Endothelial cell of umbilical vein (primary cell): ENCODE data around the gene TEX47. TPM values are rescaled to one million over a fixed set of nuclear protein-coding genes. Genes with fewer than 3 reads are reported as not detected.

Experiments used
- BruUV-seq: library from RNA; stranded (reverse); fragments of 400-500 nt; replicated peaks from 2 replicates; lab custom pipeline; 2021; lab: Mats Ljungman, UMichigan
- CTCF ChIA-PET: fragments of 300-600, 350-600 bp; sonication (Branson Sonifier 250); formaldehyde crosslinking; loops from one replicate; lab custom pipeline; 2021; ENCODE audit warnings: antibody characterized with exemption, inconsistent platforms; lab: Charles Lee
- POLR2A ChIA-PET: fragments of 300-600, 350-600 bp; sonication (Branson Sonifier 250); formaldehyde crosslinking; loops from one replicate; lab custom pipeline; 2021; ENCODE audit warnings: antibody characterized with exemption, inconsistent platforms; lab: Charles Lee
- DNase-seq: peaks from one replicate; pipeline ENCODE4 v3.0.0-alpha.2; 2011; ENCODE audit warnings: low read depth, low spot score
- FAIRE-seq: peaks from 2 replicates; lab custom pipeline; 2011; peaks lifted over from hg19 to GRCh38; lab: Jason Lieb, UNC
- H2AFZ ChIP-seq: 2 replicates; pipeline ENCODE4 v1.6.0; 2012; ENCODE audit warnings: low read depth, low read length, control low read depth, inconsistent platforms
- H3K27ac ChIP-seq: 2 replicates; pipeline ENCODE4 v1.5.1; 2011; ENCODE audit warnings: low read depth, mild to moderate bottlenecking, control low read depth, low read length, moderate library complexity; ENCODE audit not compliant: insufficient read depth
- H3K27me3 ChIP-seq, 2 experiments: 2 replicates each; pipeline versions ENCODE4 v1.6.0 to v1.6.1; 2011; ENCODE audit warnings: low read length in 2 of 2, mixed read lengths in 1 of 2; ENCODE audit not compliant: control insufficient read depth in 2 of 2, insufficient read depth in 2 of 2
- H3K36me3 ChIP-seq, 2 experiments: 2 replicates in 1 of 2; 3 replicates in 1 of 2; pipeline ENCODE4 v1.5.1; 2011; ENCODE audit warnings: low read length in 2 of 2, mild to moderate bottlenecking in 1 of 2, moderate library complexity in 1 of 2; ENCODE audit not compliant: control insufficient read depth in 2 of 2, insufficient read depth in 2 of 2; ENCODE audit errors: extremely low read depth in 1 of 2
- H3K4me1 ChIP-seq: 3 replicates; pipeline ENCODE4 v1.5.1; 2011; ENCODE audit warnings: mild to moderate bottlenecking, low read length; ENCODE audit not compliant: control insufficient read depth, insufficient read depth; ENCODE audit errors: extremely low read depth
- H3K4me2 ChIP-seq: 2 replicates; pipeline ENCODE4 v1.6.1; 2011; ENCODE audit warnings: low read length, control low read depth, mixed read lengths; ENCODE audit not compliant: insufficient read depth
- H3K4me3 ChIP-seq, 3 experiments: fragments of 200-600 bp in 1 of 3; sonication (generic), shearing (Covaris generic) in 1 of 3; replicated peaks in 1 of 3; 2 replicates each; pipeline ENCODE4 v1.5.1; 2011 to 2016; ENCODE audit warnings: control low read depth in 3 of 3, low read length in 3 of 3, mild to moderate bottlenecking in 2 of 3, inconsistent platforms in 1 of 3, low read depth in 1 of 3, moderate library complexity in 1 of 3; ENCODE audit not compliant: insufficient read depth in 1 of 3
- H3K79me2 ChIP-seq: 2 replicates; pipeline ENCODE4 v1.6.0; 2012; ENCODE audit warnings: low read length, inconsistent platforms; ENCODE audit not compliant: control insufficient read depth, insufficient read depth
- H3K9ac ChIP-seq: replicated peaks from 2 replicates; pipeline ENCODE3; 2011; ENCODE audit warnings: low read length, control low read depth; ENCODE audit not compliant: insufficient read depth; ENCODE audit errors: extremely low read depth
- H3K9me1 ChIP-seq: replicated peaks from 3 replicates; pipeline ENCODE4 v1.6.0; 2011; ENCODE audit warnings: mild to moderate bottlenecking, low read length; ENCODE audit not compliant: control insufficient read depth, insufficient read depth; ENCODE audit errors: extremely low read depth
- H3K9me3 ChIP-seq: replicated peaks from 2 replicates; pipeline ENCODE4 v1.5.1; 2012; ENCODE audit warnings: low read length, inconsistent platforms; ENCODE audit not compliant: control insufficient read depth, insufficient read depth
- H4K20me1 ChIP-seq: replicated peaks from 2 replicates; pipeline ENCODE3; 2011; ENCODE audit warnings: mild to moderate bottlenecking, low read length; ENCODE audit not compliant: control insufficient read depth, insufficient read depth; ENCODE audit errors: extremely low read depth
- EZH2 ChIP-seq: IDR thresholded peaks from 2 replicates; pipeline ENCODE4 v1.6.1; 2012; ENCODE audit warnings: borderline replicate concordance, low read depth, mild to moderate bottlenecking, moderate library complexity, low read length, inconsistent platforms; ENCODE audit not compliant: severe bottlenecking
- GATA2 ChIP-seq: IDR thresholded peaks from 2 replicates; pipeline ENCODE4 v1.7.0; 2011; ENCODE audit warnings: low read depth, mild to moderate bottlenecking, moderate library complexity, mixed read lengths, low read length; ENCODE audit not compliant: insufficient read length, insufficient read depth
- JUN ChIP-seq: IDR thresholded peaks from 2 replicates; pipeline ENCODE4 v1.6.1; 2011; ENCODE audit warnings: borderline replicate concordance, low read depth; ENCODE audit not compliant: insufficient read length, insufficient read depth
- POLR2AphosphoS5 ChIP-seq: IDR thresholded peaks from 2 replicates; pipeline ENCODE4 v1.6.1; 2012; ENCODE audit warnings: low read depth, mild to moderate bottlenecking, control low read depth, low read length, moderate library complexity; ENCODE audit not compliant: insufficient read depth
- dilution Hi-C: fragments of 300-500 bp; cut with MboI; formaldehyde crosslinking; loops from one replicate; pipeline ENCODE4 v1.15.0; 2019; ENCODE audit warnings: low sequenced_read_pairs; ENCODE audit not compliant: extremely low pct_ligation_motif_present
- intact Hi-C: fragments of 100-400 bp; cut with micrococcal nuclease; formaldehyde crosslinking; loops from one replicate; pipeline ENCODE4 v1.10.0; 2022
- polyA plus RNA-seq, 4 experiments: library from polyadenylated mRNA; depleted of rRNA in 3 of 4; stranded (reverse) in 3 of 4; unstranded in 1 of 4; fragments of >200 nt; gene quantifications; 2 replicates each; pipeline versions ENCODE4 v1.2.1 to v1.2.3, GENCODE V29; 2011 to 2012; ENCODE audit warnings: missing spikeins in 1 of 4
- total RNA-seq: library from RNA; stranded (reverse); gene quantifications from 2 replicates; pipeline ENCODE4 v1.2.3, GENCODE V29; 2021
- TF ChIP-seq, protein P1 (sequence below): IDR thresholded peaks from 2 replicates; pipeline ENCODE4 v1.6.1; 2011; ENCODE audit not compliant: insufficient read depth, insufficient read length
- TF ChIP-seq, protein P2 (sequence below), 2 donors: IDR thresholded peaks; 1 replicate in 1 of 2; 2 replicates in 1 of 2; pipeline ENCODE4 v1.5.1; 2011; ENCODE audit warnings: low read length in 2 of 2, mild to moderate bottlenecking in 2 of 2, moderate library complexity in 2 of 2, control low read depth in 1 of 2, inconsistent platforms in 1 of 2, low read depth in 1 of 2; ENCODE audit not compliant: insufficient read depth in 1 of 2; ENCODE audit errors: extremely low read depth in 1 of 2

The TEX47 gene
- total and polyA plus RNA-seq, 2 donors (not counting 3 experiments of a cell fraction or from before 2014, with no cell fraction given), result not detected

DNA sequence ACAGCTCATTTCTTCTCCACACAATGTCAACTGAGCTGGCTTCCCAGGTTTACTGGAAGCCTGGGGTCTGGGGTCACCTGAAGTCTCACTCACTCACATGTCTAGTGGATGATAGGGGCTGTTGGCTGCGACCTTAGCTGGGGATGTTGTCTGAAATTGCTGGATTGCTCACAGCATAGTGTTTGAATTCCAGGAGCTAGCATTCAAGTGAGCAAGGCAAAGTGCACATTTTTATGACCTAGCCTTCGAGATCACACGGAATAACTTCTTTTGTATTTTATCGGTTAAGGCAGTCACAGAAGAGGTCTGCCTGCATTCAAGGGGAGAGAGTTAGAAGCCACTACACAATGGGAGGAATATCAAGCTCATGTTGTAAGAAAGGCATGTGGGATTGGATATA, 3.6 kb downstream of the TEX47 start:
- H3K9me3 ChIP-seq, result no peaks in the 10 kb centered on the region
- no peak for FAIRE-seq
- no peak overlapping the region for H2AFZ ChIP-seq
- no peaks in the 10 kb centered on the region for H3K9me1 ChIP-seq
- TF ChIP-seq, protein P1, sequence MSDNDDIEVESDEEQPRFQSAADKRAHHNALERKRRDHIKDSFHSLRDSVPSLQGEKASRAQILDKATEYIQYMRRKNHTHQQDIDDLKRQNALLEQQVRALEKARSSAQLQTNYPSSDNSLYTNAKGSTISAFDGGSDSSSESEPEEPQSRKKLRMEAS, result no peak
- no peaks in the 10 kb centered on the region for H3K79me2 ChIP-seq
- dilution Hi-C loops, result no loop called here
- no peaks in the 10 kb centered on the region for H4K20me1 ChIP-seq
- H3K27ac ChIP-seq, result no peak overlapping the region
- no TSS peak for BruUV-seq
- CTCF ChIA-PET, result interaction anchor here (1.2 to 3.0 kb wide), 4 partner anchors 13 to 1636 kb away, joined by 3 to 14 read pairs (median 6); no protein-coding TSS in a partner anchor
- intact Hi-C loops, result no loop called here
- no peak overlapping the region for H3K4me2 ChIP-seq
- H3K4me1 ChIP-seq, result no peaks in the 10 kb centered on the region
- no peak for DNase-seq
- peaks cover 2 to 3% of the 10 kb centered on the region in 2 experiments for H3K27me3 ChIP-seq
- no peak overlapping the region for H3K4me3 ChIP-seq
- H3K9ac ChIP-seq, result no peak overlapping the region
- no peaks in the 10 kb centered on the region for H3K36me3 ChIP-seq
- POLR2A ChIA-PET, result no interaction called here

DNA sequence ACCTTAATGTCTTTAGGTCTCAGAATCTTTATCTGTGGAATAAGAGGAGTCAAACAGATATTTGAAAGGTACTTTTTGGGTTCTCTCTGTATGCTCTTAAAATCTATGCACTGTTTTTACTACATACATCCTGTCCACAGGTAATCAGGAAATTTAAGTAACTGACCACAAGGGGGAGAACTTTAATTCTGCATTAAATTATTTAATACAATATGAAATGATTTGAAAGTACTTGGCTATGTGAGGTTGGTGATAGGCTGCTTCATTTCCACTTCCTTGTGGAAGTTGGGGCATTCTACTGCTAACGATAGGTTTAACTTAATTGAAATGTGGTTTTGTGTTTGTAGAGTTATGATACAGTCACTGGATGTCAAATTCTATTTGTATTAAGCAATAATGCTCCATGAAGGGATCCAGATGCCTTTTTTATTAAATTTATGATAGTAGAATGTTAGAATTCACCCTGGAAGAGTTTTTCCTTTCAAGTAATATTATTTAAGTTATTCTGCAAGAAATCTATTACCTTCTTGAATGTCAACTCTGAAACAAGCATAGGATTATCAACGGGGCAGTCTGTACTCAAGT, 6.0 kb downstream of the TEX47 start:
- ChIA-PET CTCF (interaction anchor here (0.9 to 3.0 kb wide), 8 partner anchors 8 to 1639 kb away, joined by 3 to 14 read pairs (median 6); no protein-coding TSS in a partner anchor), POLR2A (no interaction called here)
- peaks cover 2 to 3% of the 10 kb centered on the region in 2 experiments for H3K27me3 ChIP-seq
- H3K36me3 ChIP-seq, result no peaks in the 10 kb centered on the region
- no peak overlapping the region for H3K9ac ChIP-seq
- H2AFZ ChIP-seq, result no peak overlapping the region
- no TSS peak for BruUV-seq
- FAIRE-seq (no peak), DNase-seq (peak; percentile 42)
- H3K79me2 ChIP-seq, result no peaks in the 10 kb centered on the region
- H3K27ac ChIP-seq, result no peak overlapping the region
- TF ChIP-seq JUN (no peak), POLR2AphosphoS5 (no peak), EZH2 (no peak), GATA2 (no peak)
- TF ChIP-seq, protein P1, result no peak
- TF ChIP-seq, protein P2, sequence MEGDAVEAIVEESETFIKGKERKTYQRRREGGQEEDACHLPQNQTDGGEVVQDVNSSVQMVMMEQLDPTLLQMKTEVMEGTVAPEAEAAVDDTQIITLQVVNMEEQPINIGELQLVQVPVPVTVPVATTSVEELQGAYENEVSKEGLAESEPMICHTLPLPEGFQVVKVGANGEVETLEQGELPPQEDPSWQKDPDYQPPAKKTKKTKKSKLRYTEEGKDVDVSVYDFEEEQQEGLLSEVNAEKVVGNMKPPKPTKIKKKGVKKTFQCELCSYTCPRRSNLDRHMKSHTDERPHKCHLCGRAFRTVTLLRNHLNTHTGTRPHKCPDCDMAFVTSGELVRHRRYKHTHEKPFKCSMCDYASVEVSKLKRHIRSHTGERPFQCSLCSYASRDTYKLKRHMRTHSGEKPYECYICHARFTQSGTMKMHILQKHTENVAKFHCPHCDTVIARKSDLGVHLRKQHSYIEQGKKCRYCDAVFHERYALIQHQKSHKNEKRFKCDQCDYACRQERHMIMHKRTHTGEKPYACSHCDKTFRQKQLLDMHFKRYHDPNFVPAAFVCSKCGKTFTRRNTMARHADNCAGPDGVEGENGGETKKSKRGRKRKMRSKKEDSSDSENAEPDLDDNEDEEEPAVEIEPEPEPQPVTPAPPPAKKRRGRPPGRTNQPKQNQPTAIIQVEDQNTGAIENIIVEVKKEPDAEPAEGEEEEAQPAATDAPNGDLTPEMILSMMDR (IDR thresholded peaks at IDR 0.05; ENCODE audit: extremely low read depth in 1 of 2, insufficient read depth in 1 of 2, low read depth in 1 of 2, low read length in 2 of 2), result peak; percentile 14 to 24
- no peaks in the 10 kb centered on the region for H3K9me1 ChIP-seq
- H3K9me3 ChIP-seq, result no peaks in the 10 kb centered on the region
- no peaks in the 10 kb centered on the region for H4K20me1 ChIP-seq
- dilution Hi-C loops (no loop called here), intact Hi-C loops (loop anchor here (1.0 to 10.0 kb wide), 5 partner anchors 242 to 1638 kb away; no protein-coding TSS in a partner anchor)
- no peaks in the 10 kb centered on the region for H3K4me1 ChIP-seq
- H3K4me2 ChIP-seq, result no peak overlapping the region
- H3K4me3 ChIP-seq, result no peak overlapping the region
